ENCODE data around the gene TFDP1. TPM values are rescaled to one million over a fixed set of nuclear protein-coding genes. Genes with fewer than 3 reads are reported as not detected.

Gene TFDP1
- total and polyA plus RNA-seq, 2 of the 4 experiments (the other 2 are of a cell fraction) = 59.3 to 97.0 TPM

- dilution Hi-C loops (cut with HindIII; ENCODE audit: low sequenced_read_pairs, unreplicated experiment) = no loop called here
- in situ Hi-C loops (cut with MboI; ENCODE audit: low sequenced_read_pairs) = no loop called here
- H4K20me1 ChIP-seq (ENCODE audit: insufficient read depth, low read length) = peaks cover 32% of the 10 kb centered on the region
- no peak overlapping the region for H3K4ac ChIP-seq (ENCODE audit: low read depth, low read length)
- no peak overlapping the region for H3K18ac ChIP-seq (ENCODE audit: low read depth, low read length)
- no peak overlapping the region for H3K14ac ChIP-seq (replicated peaks; ENCODE audit: low read depth, low read length)
- intact Hi-C loops (cut with micrococcal nuclease) = no loop called here
- H2BK15ac ChIP-seq (ENCODE audit: low read depth, low read length) = no peak overlapping the region
- no peak overlapping the region for H2AK5ac ChIP-seq (ENCODE audit: low read depth, low read length)
- H2AK9ac ChIP-seq (replicated peaks; ENCODE audit: low read depth, low read length, poor library complexity) = no peak overlapping the region
- ChIA-PET POLR2A (ENCODE audit: unreplicated experiment) (no interaction called here), CTCF (interaction anchor here (0.6 kb wide), 1 partner anchor 17 kb away, joined by 3 read pairs; no protein-coding TSS in a partner anchor)
- no peak overlapping the region for H2BK20ac ChIP-seq (ENCODE audit: low read depth, low read length)
- H2BK5ac ChIP-seq (ENCODE audit: low read depth, low read length, poor library complexity, severe bottlenecking) = no peak overlapping the region
- peaks cover 34 to 68% of the 10 kb centered on the region in 2 experiments for H3K79me1 ChIP-seq (ENCODE audit: low read depth in 1 of 2, low read length in 2 of 2)
- H4K8ac ChIP-seq (ENCODE audit: low read depth in 2 of 2, low read length in 2 of 2) = no peak overlapping the region
- peaks cover 11% of the 10 kb centered on the region for H3K9me1 ChIP-seq (ENCODE audit: insufficient read depth, low read length)
- H3K27me3 ChIP-seq (ENCODE audit: control insufficient read depth, insufficient read depth, low read length) = no peaks in the 10 kb centered on the region
- no peak overlapping the region for H3K23ac ChIP-seq (ENCODE audit: low read depth, low read length)
- H4K91ac ChIP-seq (ENCODE audit: insufficient read depth, low read depth, low read length) = no peak overlapping the region
- H4K5ac ChIP-seq (ENCODE audit: low read depth, low read length) = no peak overlapping the region
- ATAC-seq (ENCODE audit: low read depth) = no peak
- peaks cover 59% of the 10 kb centered on the region for H3K36me3 ChIP-seq (ENCODE audit: control insufficient read depth, insufficient read depth, low read length)
- no peak overlapping the region for H3K4me3 ChIP-seq (ENCODE audit: insufficient read depth, low read depth, low read length)
- H3K9me3 ChIP-seq (ENCODE audit: control insufficient read depth, insufficient read depth, low read length) = peaks cover 7% of the 10 kb centered on the region; the same call in 1 of the 2 replicates
- peaks cover 6% of the 10 kb centered on the region for H3K4me1 ChIP-seq (ENCODE audit: control insufficient read depth, insufficient read depth, low read length)
- no peak for DNase-seq
- no peak overlapping the region for H3K27ac ChIP-seq (ENCODE audit: insufficient read depth, low read length)
- no peak overlapping the region for H2AFZ ChIP-seq (replicated peaks; ENCODE audit: low read length, poor library complexity)
- no TSS peak for BruUV-seq (replicated peaks)
- H3K4me2 ChIP-seq (ENCODE audit: low read depth, low read length) = no peak overlapping the region
- TF ChIP-seq POLR2A (IDR thresholded peaks at IDR 0.05; ENCODE audit: low read depth, low read length) (no peak), SMC3 (IDR thresholded peaks at IDR 0.05; ENCODE audit: low read depth, low read length) (no peak), ELK1 (IDR thresholded peaks at IDR 0.05; ENCODE audit: borderline replicate concordance, low read depth, low read length) (no peak), RAD21 (IDR thresholded peaks at IDR 0.05; ENCODE audit: low read length) (no peak), USF2 (IDR thresholded peaks at IDR 0.05; ENCODE audit: low read depth, low read length) (no peak), NFE2L2 (IDR thresholded peaks at IDR 0.05; ENCODE audit: low read depth, low read length) (no peak), CHD1 (IDR thresholded peaks at IDR 0.05; ENCODE audit: low read depth, low read length) (no peak)
- no peak overlapping the region for H3K9ac ChIP-seq (ENCODE audit: low read depth, low read length)
- WGBS, 2 experiments (ENCODE audit: extremely low coverage in 2 of 2, insufficient read length in 1 of 2) = 92% methylated on average over 4 of the region's 10 CpGs; no CpG with 5 or more reads in 1 of the 2 experiments
- no peak overlapping the region for H3K56ac ChIP-seq (ENCODE audit: extremely low read depth, insufficient read depth, low read length)
- no peak overlapping the region for H2BK120ac ChIP-seq (ENCODE audit: low read depth, low read length)
These were observed 44.0 kb upstream of the TFDP1 start for GRCh38 chr13:113540523-113540922.
